Thoracic aorta (tissue), 2 donors: ENCODE measurements around the gene CCDC28B. TPM values are rescaled to one million over a fixed set of nuclear protein-coding genes. Genes with fewer than 3 reads are reported as not detected.

Source experiments
- ATAC-seq: fragments of 150-250 bp; one replicate; pipeline ENCODE4 v1.8.0; 2017; ENCODE audit warnings: low read depth; ENCODE audit not compliant: insufficient number of reproducible peaks, low FRiP score
- DNase-seq: peaks from one replicate; pipeline ENCODE4 v3.0.0-alpha.2; 2020; ENCODE audit warnings: low spot score
- H3K27ac ChIP-seq, 2 donors: fragments of 200-600 bp; sonication (generic); 1 replicate in 1 of 2; 2 replicates in 1 of 2; pipeline ENCODE4 v1.5.1; 2016; ENCODE audit warnings: mild to moderate bottlenecking in 2 of 2, moderate library complexity in 2 of 2
- H3K27me3 ChIP-seq: fragments of 200-600 bp; sonication (generic); replicated peaks from 2 replicates; pipeline ENCODE4 v1.6.0; 2016; ENCODE audit warnings: mild to moderate bottlenecking; ENCODE audit not compliant: insufficient read depth
- H3K36me3 ChIP-seq: fragments of 200-600 bp; sonication (generic); one replicate; pipeline ENCODE4 v1.5.1; 2016
- H3K4me1 ChIP-seq, 2 donors: fragments of 200-600 bp; sonication (generic); 1 replicate in 1 of 2; 2 replicates in 1 of 2; pipeline versions ENCODE4 v1.5.1 to v1.6.0; 2016; ENCODE audit warnings: low read depth in 2 of 2, mild to moderate bottlenecking in 1 of 2; ENCODE audit not compliant: control insufficient read depth in 1 of 2
- H3K4me3 ChIP-seq: fragments of 200-600 bp; sonication (generic); 2 replicates; pipeline ENCODE4 v1.5.1; 2016; ENCODE audit warnings: mild to moderate bottlenecking
- H3K9me3 ChIP-seq: fragments of 200-600 bp; sonication (generic); 2 replicates; pipeline ENCODE4 v1.5.1; 2016
- total RNA-seq, 2 donors: library from RNA; depleted of rRNA; stranded (reverse); fragments of >200 nt; gene quantifications; one replicate each; pipeline versions ENCODE4 v1.1.0 to v1.2.3, GENCODE V29; 2016
- TF ChIP-seq, protein P1 (sequence below): fragments of 200-600 bp; sonication (generic); IDR thresholded peaks from one replicate; pipeline ENCODE4 v1.5.1; 2019; ENCODE audit warnings: antibody characterized with exemption

CCDC28B gene
- total RNA-seq, 2 donors from 2014 or later: 2.0 TPM; not detected in 1

DNA sequence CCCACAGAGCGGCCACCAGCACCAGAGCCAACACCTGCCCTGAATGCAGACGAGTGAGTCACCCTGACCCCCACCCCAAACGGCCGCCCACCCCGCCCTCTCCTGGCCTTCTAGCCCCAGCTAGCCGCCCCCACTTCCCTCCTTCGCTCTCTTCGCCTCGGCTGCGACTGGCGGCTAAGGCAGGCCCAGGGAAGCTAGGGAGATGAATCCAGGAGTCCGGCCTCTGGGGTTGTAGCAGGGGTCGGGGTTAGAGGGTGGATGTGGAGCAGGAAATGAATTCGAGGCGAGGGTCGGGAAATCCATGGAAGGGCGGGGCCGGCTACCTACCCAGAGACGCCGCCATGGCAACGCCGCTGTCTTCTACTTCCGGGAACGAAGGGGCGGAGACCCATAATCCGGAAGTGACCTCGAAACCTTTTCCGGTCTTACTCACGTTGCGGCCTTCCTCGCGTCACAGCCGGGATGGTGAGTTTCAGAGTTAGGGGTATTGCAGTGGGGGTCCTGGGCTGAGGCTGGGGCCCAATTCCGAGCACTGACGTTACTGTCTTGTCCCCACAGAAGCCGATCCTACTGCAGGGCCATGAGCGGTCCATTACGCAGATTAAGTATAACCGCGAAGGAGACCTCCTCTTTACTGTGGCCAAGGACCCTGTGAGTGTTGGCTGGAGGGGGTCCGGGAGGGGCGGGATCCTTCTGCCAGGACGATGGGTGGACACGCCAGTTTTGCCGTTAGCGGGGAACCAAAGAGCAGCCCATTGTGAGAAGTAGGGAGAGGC is 21.8 kb downstream of the CCDC28B start, which contains the start of the genes EIF3I and TMEM234:
TSS of gene EIF3I (plus strand) at position 428 of the 776 bp plus-strand sequence. CDS start at position 463, 35 bp downstream.
TSS of gene TMEM234 (minus strand) at position 374 of the 776 bp plus-strand sequence. CDS start at position 343, 31 bp downstream.
- ATAC-seq: peak; percentile 90
- peak; percentile 83 for DNase-seq
- Histone ChIP-seq H3K27me3 (no peaks in the 10 kb centered on the region), H3K9me3 (no peaks in the 10 kb centered on the region), H3K4me3 (peak within 1 kb of the TSS; percentile 99), H3K36me3 (peaks cover 28% of the 10 kb centered on the region), H3K4me1 (peaks cover 19 to 31% of the 10 kb centered on the region in 2 donors), H3K27ac (peak within 1 kb of the TSS; percentile 96 to 98)
- TF ChIP-seq, protein P1, sequence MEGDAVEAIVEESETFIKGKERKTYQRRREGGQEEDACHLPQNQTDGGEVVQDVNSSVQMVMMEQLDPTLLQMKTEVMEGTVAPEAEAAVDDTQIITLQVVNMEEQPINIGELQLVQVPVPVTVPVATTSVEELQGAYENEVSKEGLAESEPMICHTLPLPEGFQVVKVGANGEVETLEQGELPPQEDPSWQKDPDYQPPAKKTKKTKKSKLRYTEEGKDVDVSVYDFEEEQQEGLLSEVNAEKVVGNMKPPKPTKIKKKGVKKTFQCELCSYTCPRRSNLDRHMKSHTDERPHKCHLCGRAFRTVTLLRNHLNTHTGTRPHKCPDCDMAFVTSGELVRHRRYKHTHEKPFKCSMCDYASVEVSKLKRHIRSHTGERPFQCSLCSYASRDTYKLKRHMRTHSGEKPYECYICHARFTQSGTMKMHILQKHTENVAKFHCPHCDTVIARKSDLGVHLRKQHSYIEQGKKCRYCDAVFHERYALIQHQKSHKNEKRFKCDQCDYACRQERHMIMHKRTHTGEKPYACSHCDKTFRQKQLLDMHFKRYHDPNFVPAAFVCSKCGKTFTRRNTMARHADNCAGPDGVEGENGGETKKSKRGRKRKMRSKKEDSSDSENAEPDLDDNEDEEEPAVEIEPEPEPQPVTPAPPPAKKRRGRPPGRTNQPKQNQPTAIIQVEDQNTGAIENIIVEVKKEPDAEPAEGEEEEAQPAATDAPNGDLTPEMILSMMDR: no peak

DNA sequence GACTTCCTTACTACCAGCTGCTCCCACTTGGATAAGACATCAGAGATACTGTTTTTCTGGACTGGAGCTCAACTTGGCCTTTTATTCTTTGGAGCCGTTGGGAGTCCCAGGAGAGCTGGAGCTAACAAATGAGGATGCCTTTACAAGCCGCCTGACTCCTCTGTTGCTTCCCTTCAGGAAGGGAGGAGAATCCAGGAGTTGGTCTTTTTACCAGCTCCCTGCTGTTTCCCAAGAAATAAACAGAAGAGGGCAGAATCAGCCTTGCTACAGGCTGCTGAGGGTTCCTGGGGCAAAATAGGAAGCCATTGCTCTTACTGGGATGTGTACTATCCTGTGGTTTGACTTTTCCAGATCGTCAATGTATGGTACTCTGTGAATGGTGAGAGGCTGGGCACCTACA is 23.3 kb downstream of the CCDC28B start:
- Histone ChIP-seq H3K36me3 (peaks cover 37% of the 10 kb centered on the region), H3K4me3 (peak overlapping the region; percentile 99), H3K27ac (peak overlapping the region in 1 of 2 donors; percentile 24), H3K9me3 (no peaks in the 10 kb centered on the region), H3K4me1 (peaks cover 19 to 31% of the 10 kb centered on the region in 2 donors), H3K27me3 (no peaks in the 10 kb centered on the region)
- no peak for DNase-seq
- no peak for ATAC-seq
- TF ChIP-seq, protein P1: no peak

DNA sequence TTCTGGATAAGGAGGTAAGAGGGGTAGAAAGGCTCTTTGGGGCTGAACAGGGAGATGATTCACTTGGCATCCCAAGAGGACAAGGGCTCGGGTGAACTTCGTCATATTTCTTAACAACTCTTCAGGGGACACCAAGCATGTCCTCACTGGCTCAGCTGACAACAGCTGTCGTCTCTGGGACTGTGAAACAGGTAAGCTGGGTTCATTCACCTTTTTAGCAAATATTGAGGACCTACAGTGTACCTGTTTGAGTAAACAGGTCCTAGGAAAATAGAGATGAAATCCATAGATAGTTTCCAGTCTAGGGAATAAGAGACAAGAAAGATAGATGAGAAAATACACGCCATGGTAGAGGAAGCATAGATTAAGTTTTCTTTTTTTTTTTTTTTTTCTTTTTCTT is 23.9 kb downstream of the CCDC28B start:
- Histone ChIP-seq H3K9me3 (no peaks in the 10 kb centered on the region), H3K27ac (no peak overlapping the region), H3K4me3 (no peak overlapping the region), H3K36me3 (peaks cover 43% of the 10 kb centered on the region), H3K27me3 (no peaks in the 10 kb centered on the region), H3K4me1 (peaks cover 19 to 31% of the 10 kb centered on the region in 2 donors)
- ATAC-seq (no peak), DNase-seq (no peak)
- TF ChIP-seq, protein P1: no peak

DNA sequence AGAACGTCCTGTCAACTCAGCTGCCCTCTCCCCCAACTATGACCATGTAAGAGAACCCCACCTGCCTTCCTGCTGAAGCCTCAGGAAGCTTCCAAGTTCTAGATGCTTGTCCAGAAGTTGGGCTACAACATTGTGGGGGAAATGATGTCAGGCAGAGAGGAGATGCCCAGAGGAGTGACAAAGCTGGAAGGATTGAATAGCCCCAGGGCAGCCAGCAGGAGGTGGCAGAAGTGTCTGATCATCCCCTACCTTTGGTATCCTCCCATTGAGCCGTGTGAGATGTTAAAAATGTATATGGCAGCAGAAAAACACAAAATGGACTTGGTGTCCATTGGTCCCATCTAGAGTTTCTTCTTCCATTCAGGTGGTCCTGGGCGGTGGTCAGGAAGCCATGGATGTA is 28.4 kb downstream of the CCDC28B start:
- ATAC-seq (no peak), DNase-seq (no peak)
- no peaks in the 10 kb centered on the region for H3K27me3 ChIP-seq
- no peaks in the 10 kb centered on the region for H3K9me3 ChIP-seq
- H3K4me1 ChIP-seq: peaks cover 2 to 4% of the 10 kb centered on the region in 2 donors
- no peak overlapping the region for H3K4me3 ChIP-seq
- peaks cover 77% of the 10 kb centered on the region for H3K36me3 ChIP-seq
- TF ChIP-seq, protein P1: no peak
- H3K27ac ChIP-seq: no peak overlapping the region

DNA sequence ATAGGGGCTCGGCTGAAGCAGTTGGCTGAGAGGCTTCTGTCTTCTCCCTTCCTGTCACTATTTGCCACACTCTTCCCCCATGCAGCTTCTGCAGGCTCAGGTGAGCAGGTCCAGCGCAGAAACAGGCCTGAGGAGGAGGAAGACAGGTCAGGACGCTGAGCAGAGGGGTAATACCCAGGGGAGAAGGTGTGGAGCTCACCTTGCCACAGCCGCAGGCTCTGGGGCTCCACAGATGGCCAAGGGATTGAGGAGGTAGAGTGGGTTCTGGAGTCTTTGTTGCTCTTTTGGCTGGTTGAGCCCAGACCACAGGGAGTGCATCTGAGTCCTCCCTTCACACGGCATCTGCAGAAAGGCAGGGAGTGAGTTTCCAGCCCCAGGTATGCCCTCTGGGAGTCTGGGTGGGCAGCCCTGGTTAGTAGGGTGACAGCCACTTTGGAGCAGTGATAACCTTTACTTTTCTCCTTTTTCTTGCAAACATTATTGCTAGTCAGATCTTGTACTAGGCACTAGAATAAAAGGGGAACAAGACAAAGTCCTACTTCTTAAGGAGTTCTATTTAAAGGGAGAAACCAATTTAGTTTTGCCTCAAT is 31.5 kb downstream of the CCDC28B start:
- Histone ChIP-seq H3K4me1 (no peaks in the 10 kb centered on the region), H3K4me3 (no peak overlapping the region)
- DNase-seq: no peak

More for the DNA sequence above, 31.5 kb downstream of the CCDC28B start:
- no peak overlapping the region for H3K27ac ChIP-seq
- TF ChIP-seq, protein P1: no peak
- no peak for ATAC-seq
- peaks cover 56% of the 10 kb centered on the region for H3K36me3 ChIP-seq
- H3K27me3 ChIP-seq: no peaks in the 10 kb centered on the region
- no peaks in the 10 kb centered on the region for H3K9me3 ChIP-seq
